Thoracic aorta (tissue), 2 donors: ENCODE results near the gene CHAF1A. TPM values are rescaled to one million over a fixed set of nuclear protein-coding genes. Genes with fewer than 3 reads are reported as not detected.

Experiments
- ATAC-seq: fragments of 150-250 bp; one replicate; pipeline ENCODE4 v1.8.0; 2017; ENCODE audit warnings: low read depth; ENCODE audit not compliant: insufficient number of reproducible peaks, low FRiP score
- DNase-seq: peaks from one replicate; pipeline ENCODE4 v3.0.0-alpha.2; 2020; ENCODE audit warnings: low spot score
- H3K27ac ChIP-seq, 2 donors: fragments of 200-600 bp; sonication (generic); 1 replicate in 1 of 2; 2 replicates in 1 of 2; pipeline ENCODE4 v1.5.1; 2016; ENCODE audit warnings: mild to moderate bottlenecking in 2 of 2, moderate library complexity in 2 of 2
- H3K27me3 ChIP-seq: fragments of 200-600 bp; sonication (generic); replicated peaks from 2 replicates; pipeline ENCODE4 v1.6.0; 2016; ENCODE audit warnings: mild to moderate bottlenecking; ENCODE audit not compliant: insufficient read depth
- H3K36me3 ChIP-seq: fragments of 200-600 bp; sonication (generic); one replicate; pipeline ENCODE4 v1.5.1; 2016
- H3K4me1 ChIP-seq, 2 donors: fragments of 200-600 bp; sonication (generic); 1 replicate in 1 of 2; 2 replicates in 1 of 2; pipeline versions ENCODE4 v1.5.1 to v1.6.0; 2016; ENCODE audit warnings: low read depth in 2 of 2, mild to moderate bottlenecking in 1 of 2; ENCODE audit not compliant: control insufficient read depth in 1 of 2
- H3K4me3 ChIP-seq: fragments of 200-600 bp; sonication (generic); 2 replicates; pipeline ENCODE4 v1.5.1; 2016; ENCODE audit warnings: mild to moderate bottlenecking
- H3K9me3 ChIP-seq: fragments of 200-600 bp; sonication (generic); 2 replicates; pipeline ENCODE4 v1.5.1; 2016
- CTCF ChIP-seq: fragments of 200-600 bp; sonication (generic); IDR thresholded peaks from one replicate; pipeline ENCODE4 v1.5.1; 2019; ENCODE audit warnings: antibody characterized with exemption
- total RNA-seq, 2 donors: library from RNA; depleted of rRNA; stranded (reverse); fragments of >200 nt; gene quantifications; one replicate each; pipeline versions ENCODE4 v1.1.0 to v1.2.3, GENCODE V29; 2016

Gene CHAF1A
- total RNA-seq, 2 donors from 2014 or later: 3.2 to 5.8 TPM

GRCh38 chr19:4368128-4368820 lies 34.2 kb upstream of the CHAF1A start:
- H3K36me3 ChIP-seq: peaks cover 25% of the 10 kb centered on the region
- no peak for TF ChIP-seq CTCF
- H3K27me3 ChIP-seq: no peaks in the 10 kb centered on the region
- no peaks in the 10 kb centered on the region for H3K9me3 ChIP-seq
- no peak overlapping the region for H3K4me3 ChIP-seq
- ATAC-seq (no peak), DNase-seq (no peak)
- H3K4me1 ChIP-seq: peaks cover 26 to 53% of the 10 kb centered on the region in 2 donors
- H3K27ac ChIP-seq: no peak overlapping the region

- no peaks in the 10 kb centered on the region for H3K27me3 ChIP-seq
- H3K9me3 ChIP-seq: no peaks in the 10 kb centered on the region
- DNase-seq (no peak), ATAC-seq (no peak)
- peaks cover 15% of the 10 kb centered on the region for H3K36me3 ChIP-seq
- TF ChIP-seq CTCF: no peak
- peak overlapping the region; percentile 40 for H3K4me3 ChIP-seq
- peaks cover 37 to 64% of the 10 kb centered on the region in 2 donors for H3K4me1 ChIP-seq
- H3K27ac ChIP-seq: peak overlapping the region in 1 of 2 donors; percentile 27
These were observed 33.1 kb upstream of the CHAF1A start for GRCh38 chr19:4369109-4369887.

GRCh38 chr19:4369888-4370260 lies 32.6 kb upstream of the CHAF1A start:
- Histone ChIP-seq H3K27me3 (no peaks in the 10 kb centered on the region), H3K9me3 (no peaks in the 10 kb centered on the region), H3K36me3 (peaks cover 14% of the 10 kb centered on the region), H3K4me3 (peak overlapping the region; percentile 40), H3K4me1 (peaks cover 42 to 69% of the 10 kb centered on the region in 2 donors), H3K27ac (no peak overlapping the region)
- TF ChIP-seq CTCF: no peak
- no peak for ATAC-seq
- DNase-seq: no peak

- H3K4me1 ChIP-seq: peaks cover 49 to 76% of the 10 kb centered on the region in 2 donors
- H3K27me3 ChIP-seq: no peaks in the 10 kb centered on the region
- TF ChIP-seq CTCF: no peak
- H3K9me3 ChIP-seq: no peaks in the 10 kb centered on the region
- DNase-seq (no peak), ATAC-seq (no peak)
- H3K27ac ChIP-seq: no peak overlapping the region
- no peak overlapping the region for H3K4me3 ChIP-seq
- peaks cover 8% of the 10 kb centered on the region for H3K36me3 ChIP-seq
These were observed 31.9 kb upstream of the CHAF1A start for GRCh38 chr19:4370418-4371041.
